ENCODE measurements around the gene PCDHB7.

DNA sequence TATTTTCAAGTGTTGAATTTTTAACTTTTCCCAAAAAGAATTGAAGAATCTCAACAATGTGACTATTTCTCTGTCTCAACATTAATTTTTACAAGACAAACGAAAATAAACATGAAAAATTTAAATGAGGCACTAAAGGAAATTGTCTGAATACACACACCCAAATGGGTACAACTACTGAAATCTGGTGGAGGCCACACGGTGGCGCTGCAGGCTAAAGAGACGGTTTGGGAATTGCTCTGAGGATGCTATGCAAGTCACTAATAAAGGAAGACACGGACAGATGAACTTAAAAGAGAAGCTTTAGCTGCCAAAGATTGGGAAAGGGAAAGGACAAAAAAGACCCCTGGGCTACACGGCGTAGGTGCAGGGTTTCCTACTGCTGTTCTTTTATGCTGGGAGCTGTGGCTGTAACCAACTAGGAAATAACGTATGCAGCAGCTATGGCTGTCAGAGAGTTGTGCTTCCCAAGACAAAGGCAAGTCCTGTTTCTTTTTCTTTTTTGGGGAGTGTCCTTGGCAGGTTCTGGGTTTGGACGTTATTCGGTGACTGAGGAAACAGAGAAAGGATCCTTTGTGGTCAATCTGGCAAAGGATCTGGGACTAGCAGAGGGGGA is 19.8 kb downstream of the PCDHB7 start, which contains the start of gene PCDHB10:
- TF ChIP-seq, protein P1, sequence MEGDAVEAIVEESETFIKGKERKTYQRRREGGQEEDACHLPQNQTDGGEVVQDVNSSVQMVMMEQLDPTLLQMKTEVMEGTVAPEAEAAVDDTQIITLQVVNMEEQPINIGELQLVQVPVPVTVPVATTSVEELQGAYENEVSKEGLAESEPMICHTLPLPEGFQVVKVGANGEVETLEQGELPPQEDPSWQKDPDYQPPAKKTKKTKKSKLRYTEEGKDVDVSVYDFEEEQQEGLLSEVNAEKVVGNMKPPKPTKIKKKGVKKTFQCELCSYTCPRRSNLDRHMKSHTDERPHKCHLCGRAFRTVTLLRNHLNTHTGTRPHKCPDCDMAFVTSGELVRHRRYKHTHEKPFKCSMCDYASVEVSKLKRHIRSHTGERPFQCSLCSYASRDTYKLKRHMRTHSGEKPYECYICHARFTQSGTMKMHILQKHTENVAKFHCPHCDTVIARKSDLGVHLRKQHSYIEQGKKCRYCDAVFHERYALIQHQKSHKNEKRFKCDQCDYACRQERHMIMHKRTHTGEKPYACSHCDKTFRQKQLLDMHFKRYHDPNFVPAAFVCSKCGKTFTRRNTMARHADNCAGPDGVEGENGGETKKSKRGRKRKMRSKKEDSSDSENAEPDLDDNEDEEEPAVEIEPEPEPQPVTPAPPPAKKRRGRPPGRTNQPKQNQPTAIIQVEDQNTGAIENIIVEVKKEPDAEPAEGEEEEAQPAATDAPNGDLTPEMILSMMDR (conservative IDR thresholded peaks at IDR 0.05 in 1 of 2, IDR thresholded peaks at IDR 0.05 in 1 of 2; ENCODE audit: low read depth in 1 of 2, low read length in 2 of 2), result peak; percentile 15 to 28
- TF ChIP-seq EZH2 (IDR thresholded peaks at IDR 0.05; ENCODE audit: low read length, missing control alignments), result no peak
